A549 (cell line): Measurements from ENCODE around the gene TRAK1.

Experiments
- CTCF ChIP-seq: fragments of >200 bp; sonication (Bioruptor Twin); formaldehyde crosslinking; IDR thresholded peaks from 3 replicates; pipeline ENCODE4 v1.5.1; 2016
- PHF8 ChIP-seq: fragments of 200-600 bp; sonication (generic); IDR thresholded peaks from 2 replicates; pipeline ENCODE4 v1.6.1; 2016; ENCODE audit warnings: low read depth, mild to moderate bottlenecking, antibody characterized with exemption, moderate library complexity, borderline replicate concordance

- no peak for TF ChIP-seq CTCF
- no peak for TF ChIP-seq PHF8
Measured at GRCh38 chr3:42081838-42082473, 9.2 kb upstream of the TRAK1 start.
